Renal pelvis (tissue), 4 donors: ENCODE measurements around the gene CTSK. TPM values are rescaled to one million over a fixed set of nuclear protein-coding genes. Genes with fewer than 3 reads are reported as not detected.
"Not testable (repeated sequence)": the region's sequence is repeated elsewhere in the genome, so short reads cannot be mapped to it uniquely, and the experiment has no call there.

ENCODE experiments used
- DNase-seq: peaks from one replicate; pipeline ENCODE4 v3.0.0-alpha.2; 2013
- polyA plus RNA-seq, 3 donors: library from polyadenylated mRNA; unstranded; fragments of 120-200 nt; gene quantifications; one replicate each; pipeline ENCODE4 v1.2.1, GENCODE V29; 2013; ENCODE audit not compliant: insufficient read length in 3 of 3

The CTSK gene
- polyA plus RNA-seq, 3 donors, result 22.6 to 26.2 (median 23.5) TPM

GRCh38 chr1:150810958-150811659 lies 3.0 kb upstream of the CTSK start:
- no peak for DNase-seq

- DNase-seq, result no peak
These were observed 1.6 kb upstream of the CTSK start for GRCh38 chr1:150809651-150810050.

GRCh38 chr1:150808846-150809245 lies 786 bp upstream of the CTSK start:
- no peak for DNase-seq

- no peak for DNase-seq
These were observed 624 bp downstream of the CTSK start for GRCh38 chr1:150807249-150808023.

GRCh38 chr1:150805899-150806298 lies 2.2 kb downstream of the CTSK start:
- no peak for DNase-seq

- no peak for DNase-seq
These were observed 3.4 kb downstream of the CTSK start for GRCh38 chr1:150804671-150805070.

- DNase-seq, result no peak
These were observed 9.0 kb downstream of the CTSK start for GRCh38 chr1:150799089-150799488.

GRCh38 chr1:150798525-150798924 lies 9.5 kb downstream of the CTSK start:
- peak; percentile 74 for DNase-seq

- DNase-seq, result no peak
These were observed 11.7 kb downstream of the CTSK start for GRCh38 chr1:150796374-150796773.

GRCh38 chr1:150793778-150794177 lies 14.3 kb downstream of the CTSK start:
- not testable (repeated sequence) for DNase-seq

GRCh38 chr1:150793221-150793620 lies 14.8 kb downstream of the CTSK start:
- DNase-seq, result no peak

- no peak for DNase-seq
These were observed 16.5 kb downstream of the CTSK start for GRCh38 chr1:150791585-150791984.

- DNase-seq, result no peak
These were observed 18.7 kb downstream of the CTSK start for GRCh38 chr1:150789396-150789795.

- no peak for DNase-seq
These were observed 19.1 kb downstream of the CTSK start for GRCh38 chr1:150788946-150789345.

- DNase-seq, result no peak
These were observed 20.6 kb downstream of the CTSK start for GRCh38 chr1:150787455-150787854.

GRCh38 chr1:150780510-150780909 lies 27.6 kb downstream of the CTSK start:
- DNase-seq, result no peak

GRCh38 chr1:150778409-150778808 lies 29.7 kb downstream of the CTSK start:
- DNase-seq, result no peak

- DNase-seq, result no peak
These were observed 30.5 kb downstream of the CTSK start for GRCh38 chr1:150777544-150777943.

- not testable (repeated sequence) for DNase-seq
These were observed 32.0 kb downstream of the CTSK start for GRCh38 chr1:150775931-150776505.

- no peak for DNase-seq
These were observed 32.8 kb downstream of the CTSK start for GRCh38 chr1:150775276-150775675.

GRCh38 chr1:150772326-150772725 lies 35.7 kb downstream of the CTSK start:
- DNase-seq, result no peak

GRCh38 chr1:150767704-150768103 lies 40.4 kb downstream of the CTSK start:
- not testable (repeated sequence) for DNase-seq

GRCh38 chr1:150765977-150766301 lies 42.1 kb downstream of the CTSK start:
- not testable (repeated sequence) for DNase-seq
